T-helper 22 cell (primary cell): Measurements from ENCODE around the gene CYB561.

Experiments used
- DNase-seq: peaks from one replicate; pipeline ENCODE4 v3.0.0-alpha.2; 2020; ENCODE audit warnings: low read depth

Gene CYB561

GRCh38 chr17:63405741-63406261, 40.3 kb downstream of the CYB561 start:
- no peak for DNase-seq

GRCh38 chr17:63405020-63405419, 41.1 kb downstream of the CYB561 start:
- DNase-seq: no peak

- no peak for DNase-seq
These were observed 43.5 kb downstream of the CYB561 start for GRCh38 chr17:63402431-63403212.

GRCh38 chr17:63399856-63400255, 46.2 kb downstream of the CYB561 start:
- no peak for DNase-seq

GRCh38 chr17:63399316-63399715, 46.8 kb downstream of the CYB561 start:
- no peak for DNase-seq

- no peak for DNase-seq
These were observed 47.4 kb downstream of the CYB561 start for GRCh38 chr17:63398680-63399079.

- DNase-seq: no peak
These were observed 50.9 kb downstream of the CYB561 start for GRCh38 chr17:63395075-63395805.

GRCh38 chr17:63390090-63390489, 56.0 kb downstream of the CYB561 start:
- DNase-seq: no peak

GRCh38 chr17:63387656-63388340, 58.3 kb downstream of the CYB561 start:
- DNase-seq: no peak

GRCh38 chr17:63382826-63383225, 63.3 kb downstream of the CYB561 start:
- DNase-seq: no peak
